Activated CD4-positive, alpha-beta T cell treated with anti-CD3 and anti-CD28 coated beads, Interleukin-2, amount 50 U/mL, for 16 hours (primary cell): ENCODE data around the gene STAT1.

Source experiments
- DNase-seq: peaks from one replicate; pipeline ENCODE4 v3.0.0-alpha.2; 2020

The STAT1 gene

DNA sequence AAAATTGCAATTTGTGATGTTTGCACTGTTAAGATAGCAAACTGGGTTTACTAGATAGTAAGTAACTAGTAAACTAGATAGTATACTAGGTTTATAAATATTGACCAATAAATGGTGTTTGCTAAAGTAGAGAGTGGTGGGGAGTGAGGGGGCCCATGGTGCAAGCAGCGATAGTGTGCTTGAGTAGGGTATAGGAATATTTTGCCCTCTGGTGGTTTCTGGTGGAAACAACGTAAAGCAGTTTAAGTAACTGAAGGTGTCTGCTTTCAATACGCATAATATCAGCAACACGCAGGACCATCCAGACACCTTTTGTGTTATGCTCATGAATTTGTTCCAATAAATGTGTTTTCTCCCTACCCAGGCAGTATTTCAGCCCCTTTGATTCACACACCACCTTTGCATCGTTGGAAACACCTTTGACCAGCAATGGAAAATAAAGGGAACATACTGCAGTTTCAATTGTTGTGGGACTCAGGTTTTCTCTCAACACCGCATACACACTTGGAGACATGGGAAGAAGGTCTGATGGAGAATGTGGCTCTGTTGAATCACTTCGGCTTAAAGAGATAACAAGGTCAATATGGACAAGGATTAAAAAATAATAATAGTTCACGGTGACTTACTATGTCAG, 16.7 kb upstream of the STAT1 start:
- peak; percentile 80 for DNase-seq

- DNase-seq: peak; percentile 63
Observed at GRCh38 chr2:191029280-191029950, 15.4 kb upstream of the STAT1 start.

DNA sequence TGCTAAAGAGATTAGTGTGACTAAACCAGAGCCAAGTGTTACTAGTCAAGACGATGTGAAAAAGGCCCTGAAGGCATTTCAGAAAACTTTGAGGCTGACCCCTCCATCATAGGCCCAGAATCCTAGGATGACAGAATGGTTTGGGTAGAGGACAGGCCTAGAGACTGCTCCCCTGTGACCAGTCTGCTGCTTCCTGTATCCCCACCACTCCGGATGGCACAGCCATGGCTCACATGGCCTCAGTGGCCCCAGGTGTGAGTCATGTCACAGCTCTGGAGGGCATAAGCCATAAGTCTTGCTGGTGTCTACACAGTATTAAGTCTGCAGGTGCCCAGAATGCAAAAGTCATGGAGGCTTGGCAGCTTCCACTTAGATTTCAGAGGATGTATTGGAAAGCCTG, 12.4 kb upstream of the STAT1 start:
- no peak for DNase-seq

GRCh38 chr2:191025135-191025534, 11.2 kb upstream of the STAT1 start:
- DNase-seq: no peak

GRCh38 chr2:191023235-191023679, 9.3 kb upstream of the STAT1 start:
- peak; percentile 73 for DNase-seq

DNA sequence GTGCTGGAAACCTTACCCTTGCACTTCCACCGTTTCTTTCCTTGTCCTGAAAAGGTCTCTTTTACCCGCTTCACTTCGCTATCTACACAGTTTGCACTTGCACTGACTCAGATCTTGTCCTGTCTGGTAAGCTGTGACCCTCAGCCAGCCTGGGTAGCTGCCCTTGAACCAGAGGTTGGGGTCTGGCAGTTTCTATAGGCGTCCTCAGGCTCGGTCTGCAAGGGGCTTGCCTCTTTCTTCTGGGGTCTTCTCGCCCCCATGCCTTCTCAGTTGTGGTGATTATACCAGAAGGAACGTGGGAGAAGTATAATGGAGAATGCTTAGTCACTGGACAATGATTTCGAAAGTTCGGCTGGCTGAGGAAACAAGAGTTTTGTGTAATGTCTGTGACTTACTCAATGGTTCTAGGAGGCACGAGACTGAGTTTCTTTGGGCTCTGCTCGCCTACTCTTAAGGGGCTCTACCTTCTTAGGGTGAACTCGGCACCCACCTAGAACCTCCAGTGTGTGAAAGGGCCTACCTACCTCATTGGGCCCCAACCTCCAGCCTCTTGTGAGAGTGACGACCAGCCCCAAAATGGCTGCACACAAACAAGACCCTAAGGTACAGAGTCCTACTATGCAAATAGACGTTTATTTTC, 6.9 kb upstream of the STAT1 start:
- DNase-seq: peak; percentile 75

DNA sequence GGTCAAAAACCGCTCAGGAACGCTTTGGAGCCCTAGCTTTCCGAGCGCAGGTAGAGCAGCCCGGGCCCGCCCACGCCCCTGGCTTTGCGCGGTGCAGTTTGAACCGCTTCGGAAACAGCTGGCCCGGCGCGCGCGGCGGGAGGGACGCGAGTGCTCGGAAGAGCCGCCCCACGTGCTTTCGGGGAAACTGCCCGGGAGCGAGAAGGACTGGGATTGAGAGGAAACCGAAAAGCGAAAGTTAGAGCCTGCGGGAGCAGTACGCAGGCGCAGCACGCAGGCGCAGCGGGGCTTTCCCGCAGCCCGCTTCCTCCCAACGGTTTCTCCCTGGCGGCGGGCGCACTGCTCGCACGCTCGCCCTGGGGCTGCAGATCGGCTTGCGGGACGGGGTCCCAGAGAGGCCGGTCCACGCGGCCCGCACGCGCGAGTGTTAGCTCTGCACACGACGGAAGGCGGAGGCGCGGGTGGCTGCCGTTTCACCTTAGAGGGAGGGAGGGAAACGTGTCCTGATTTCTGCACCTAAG, 6.3 kb upstream of the STAT1 start:
- DNase-seq: peak; percentile 97

DNA sequence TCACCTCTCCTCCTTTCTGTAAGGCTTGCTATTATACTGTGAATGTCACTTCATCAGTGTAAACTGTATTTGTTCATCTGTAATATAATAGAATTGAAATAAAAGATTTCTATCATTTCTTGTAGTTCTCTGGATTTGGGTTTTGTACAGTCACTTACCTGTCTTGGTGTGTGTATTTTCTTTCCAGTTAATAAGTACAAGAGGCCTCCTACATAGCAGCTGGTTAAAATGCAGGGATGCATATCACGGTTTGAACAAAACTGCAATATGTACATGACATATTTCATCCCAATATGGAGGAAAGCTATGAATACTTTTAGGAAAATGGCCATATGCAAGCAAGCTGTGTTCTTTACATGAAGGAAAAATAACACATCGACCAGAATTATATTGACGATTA, 5.4 kb upstream of the STAT1 start:
- DNase-seq: no peak

DNA sequence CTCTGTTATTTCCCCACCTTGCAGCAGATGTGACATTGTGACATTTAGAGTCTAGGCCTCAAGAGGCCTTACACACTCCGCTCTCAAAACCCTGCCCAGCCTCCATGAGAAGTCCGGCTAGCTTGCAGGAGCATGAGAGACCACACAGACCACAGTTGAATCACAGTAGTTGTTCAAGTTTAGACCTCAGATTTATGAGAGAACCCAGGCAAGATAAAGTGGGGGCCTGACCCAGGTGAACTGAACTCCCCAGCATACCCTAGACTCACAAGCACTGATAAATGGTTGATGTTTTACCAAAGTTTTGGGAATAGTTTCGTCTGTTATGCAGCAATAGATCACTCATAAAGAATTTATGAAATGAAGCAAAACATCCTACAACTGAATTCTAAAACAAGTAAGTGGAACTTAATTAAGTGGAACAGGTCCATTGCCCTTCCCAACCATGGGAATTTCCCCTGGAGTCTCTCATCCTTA, 4.7 kb upstream of the STAT1 start:
- peak; percentile 66 for DNase-seq

- DNase-seq: no peak
Observed at GRCh38 chr2:191018048-191018447, 4.1 kb upstream of the STAT1 start.

- no peak for DNase-seq
Observed at GRCh38 chr2:191015831-191016230, 1.9 kb upstream of the STAT1 start.

- peak; percentile 51 for DNase-seq
Observed at GRCh38 chr2:191015239-191015638, 1.3 kb upstream of the STAT1 start.

DNA sequence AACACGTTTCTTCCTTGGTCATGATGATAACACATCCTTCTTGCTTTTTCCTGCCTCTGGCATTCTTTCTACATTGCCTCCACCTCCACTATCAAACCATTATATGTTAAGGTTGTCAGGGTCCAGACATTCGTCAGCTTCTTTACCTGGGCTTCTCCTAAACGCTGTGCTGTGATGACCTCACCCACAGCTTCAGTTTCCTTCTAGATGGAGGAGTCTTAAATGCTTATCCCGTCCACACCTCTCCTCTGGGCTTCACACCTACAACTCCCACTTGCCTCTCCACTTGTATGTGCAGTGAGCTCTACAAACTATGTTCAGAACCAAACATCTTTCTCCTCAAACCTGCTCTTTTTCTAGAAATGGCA, 666 bp upstream of the STAT1 start:
- peak; percentile 47 for DNase-seq

- DNase-seq: peak; percentile 39
Observed at GRCh38 chr2:191013682-191013931, 364 bp downstream of the STAT1 start.

GRCh38 chr2:191012845-191013681, 908 bp downstream of the STAT1 start:
- DNase-seq: no peak

- peak; percentile 32 for DNase-seq
Observed at GRCh38 chr2:191012346-191012745, 1.6 kb downstream of the STAT1 start.

DNA sequence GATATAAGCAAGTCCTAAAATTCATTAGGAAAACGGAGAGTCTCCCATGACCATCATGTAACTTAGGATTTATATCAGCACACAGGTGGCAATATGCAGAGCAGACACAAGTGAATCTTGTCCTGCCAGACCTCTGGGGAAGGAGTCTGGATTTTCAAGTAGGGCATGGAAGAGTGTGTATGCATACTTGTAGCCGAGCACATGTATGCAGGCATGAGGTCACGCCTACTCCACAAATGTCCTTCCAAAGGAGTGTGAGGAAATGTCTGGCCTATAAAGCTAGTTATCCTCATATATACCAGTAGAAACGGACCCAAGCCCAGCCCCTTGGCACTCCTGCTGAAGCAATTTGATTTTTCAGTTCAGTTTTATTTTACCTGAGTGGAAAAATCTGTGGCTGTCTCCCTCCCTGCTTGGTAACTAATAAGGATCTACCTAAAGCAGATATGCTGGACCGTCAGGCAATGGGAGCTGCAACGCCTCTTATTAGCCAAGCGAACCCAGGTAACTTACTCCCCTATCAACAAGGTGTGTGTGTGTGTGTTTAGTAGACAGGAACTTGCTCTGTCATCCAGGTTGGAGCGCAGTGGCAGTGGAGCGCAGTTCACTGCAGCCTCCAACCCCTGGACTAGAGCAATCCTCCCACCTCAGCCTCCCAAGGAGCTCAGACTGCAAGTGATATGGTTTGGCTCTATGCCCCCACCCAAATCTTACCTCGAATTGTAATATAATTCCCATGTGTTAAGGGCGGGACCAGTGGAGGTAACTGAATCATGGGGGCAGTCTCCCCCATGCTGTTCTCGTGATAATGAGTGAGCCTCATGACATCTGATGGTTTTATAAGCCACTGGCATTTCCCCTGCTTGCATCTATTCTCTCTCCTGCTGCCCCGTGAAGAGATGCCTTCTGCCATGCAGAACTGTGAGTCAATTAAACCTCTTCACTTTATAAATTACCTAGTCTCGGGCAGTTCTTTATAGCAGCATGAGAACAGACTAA, 2.8 kb downstream of the STAT1 start:
- DNase-seq: peak; percentile 47

DNA sequence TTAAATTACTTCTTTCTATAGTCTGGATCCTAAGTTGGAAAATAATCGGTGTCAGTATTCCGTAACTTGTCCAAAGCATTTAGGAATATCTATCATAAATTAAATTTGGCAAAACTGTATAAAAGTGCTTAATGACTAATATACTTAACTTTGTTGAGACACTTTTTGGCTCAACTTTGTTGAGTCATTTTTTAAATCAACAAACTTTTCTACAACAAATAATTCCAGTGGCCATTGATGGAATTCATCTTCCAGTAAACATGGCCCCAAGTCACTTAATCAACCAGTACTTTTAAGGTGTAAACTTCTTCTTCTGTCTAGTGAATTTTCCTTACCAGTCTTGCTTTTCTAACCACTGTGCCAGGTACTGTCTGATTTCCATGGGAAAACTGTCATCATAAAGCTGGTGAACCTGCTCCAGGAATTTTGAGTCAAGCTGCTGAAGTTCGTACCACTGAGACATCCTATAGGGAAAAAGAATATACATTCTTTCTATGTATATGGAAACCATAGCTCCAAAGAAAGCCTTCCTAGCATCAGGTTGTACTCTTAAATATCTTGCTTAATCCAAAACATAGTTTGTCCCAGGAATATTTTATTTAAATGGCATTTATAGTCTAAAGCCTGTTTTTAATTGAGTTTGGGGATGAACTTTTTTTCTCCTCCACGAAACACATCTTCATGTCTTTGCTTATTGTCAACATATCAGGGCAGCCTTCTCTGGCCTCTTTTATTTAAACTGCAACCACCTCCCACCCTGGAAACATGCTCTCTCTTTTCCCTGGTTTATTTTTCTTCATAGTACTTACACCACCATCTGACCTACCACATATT, 4.2 kb downstream of the STAT1 start:
- DNase-seq: no peak

DNA sequence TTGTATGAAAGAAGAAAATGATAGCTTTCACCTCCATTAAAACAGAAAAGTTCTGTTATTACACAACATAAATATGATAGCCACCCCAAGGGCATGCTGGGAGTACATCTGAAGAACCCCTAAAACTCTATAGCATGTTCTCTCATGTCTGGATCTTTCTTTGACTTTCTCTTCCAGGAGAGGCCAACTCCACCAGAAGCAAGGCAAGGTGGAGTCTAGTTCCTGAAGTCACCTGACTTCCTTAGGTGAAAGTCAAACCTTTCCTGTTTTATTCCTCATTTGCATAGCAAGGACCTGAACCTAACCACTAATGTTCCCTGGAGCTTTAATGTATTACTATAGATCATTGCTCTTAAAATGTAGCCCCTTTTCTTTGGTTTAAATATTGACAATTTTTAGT, 5.7 kb downstream of the STAT1 start:
- no peak for DNase-seq

DNA sequence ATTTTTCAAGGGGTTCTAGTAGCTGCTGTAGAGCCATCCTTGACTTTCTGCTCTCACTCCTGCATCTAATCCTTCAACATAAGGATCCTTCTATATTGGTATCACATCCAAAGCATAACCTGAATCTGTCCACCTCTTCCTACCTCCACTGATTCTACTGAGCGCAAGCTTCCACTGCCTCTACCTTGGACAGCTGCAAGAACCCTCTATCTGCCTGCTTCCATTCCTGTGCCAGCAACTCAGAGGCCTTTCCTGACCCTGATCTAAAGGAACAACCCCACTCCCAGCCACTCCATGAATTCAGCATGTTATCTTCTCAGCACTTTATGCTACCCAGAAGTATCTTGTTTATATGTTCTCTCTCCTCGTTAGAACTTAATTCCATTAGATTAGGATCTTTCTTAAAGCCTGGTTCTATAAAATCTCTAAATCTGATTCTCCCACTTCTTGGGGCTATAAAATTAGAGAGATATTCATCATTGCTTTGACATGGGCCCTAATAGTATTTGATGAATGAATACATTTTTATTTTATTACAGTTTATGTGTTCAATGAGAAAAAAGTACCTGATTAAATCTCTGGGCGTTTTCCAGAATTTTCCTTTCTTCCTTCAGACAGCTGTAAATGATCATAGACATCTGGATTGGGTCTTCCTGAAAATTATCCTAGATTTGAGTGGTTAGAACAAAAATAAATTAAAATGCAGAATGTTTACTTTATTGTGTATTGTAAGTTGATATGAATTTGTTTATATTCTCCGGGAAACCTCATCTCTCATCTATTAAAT, 6.8 kb downstream of the STAT1 start:
- DNase-seq: no peak
